Activated CD4-positive, alpha-beta T cell treated with anti-CD3 and anti-CD28 coated beads, Interleukin-2, amount 50 U/mL, for 24 hours (primary cell): ENCODE measurements around the gene DPAGT1.
"Not testable (repeated sequence)": the region's sequence is repeated elsewhere in the genome, so short reads cannot be mapped to it uniquely, and the experiment has no call there.

ENCODE experiments used
- DNase-seq, 2 donors: peaks; one replicate each; pipeline ENCODE4 v3.0.0-alpha.2; 2020; ENCODE audit warnings: low read depth in 1 of 2, low spot score in 1 of 2

DPAGT1 gene

DNA sequence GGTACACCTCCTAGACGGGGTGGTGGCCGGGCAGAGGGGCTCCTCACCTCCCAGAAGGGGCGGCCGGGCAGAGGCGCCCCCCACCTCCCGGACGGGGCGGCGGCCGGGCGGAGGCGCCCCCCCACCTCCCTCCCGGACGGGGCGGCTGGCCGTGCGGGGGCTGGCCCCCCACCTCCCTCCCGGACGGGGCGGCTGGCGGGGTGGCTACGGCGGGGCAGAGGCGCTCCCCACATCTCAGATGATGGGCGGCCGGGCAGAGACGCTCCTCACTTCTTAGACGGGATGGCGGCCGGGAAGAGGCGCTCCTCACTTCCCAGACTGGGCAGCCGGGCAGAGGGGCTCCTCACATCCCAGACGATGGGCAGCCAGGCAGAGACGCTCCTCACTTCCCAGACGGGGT is 42.5 kb downstream of the DPAGT1 start:
- not testable (repeated sequence) for DNase-seq

DNA sequence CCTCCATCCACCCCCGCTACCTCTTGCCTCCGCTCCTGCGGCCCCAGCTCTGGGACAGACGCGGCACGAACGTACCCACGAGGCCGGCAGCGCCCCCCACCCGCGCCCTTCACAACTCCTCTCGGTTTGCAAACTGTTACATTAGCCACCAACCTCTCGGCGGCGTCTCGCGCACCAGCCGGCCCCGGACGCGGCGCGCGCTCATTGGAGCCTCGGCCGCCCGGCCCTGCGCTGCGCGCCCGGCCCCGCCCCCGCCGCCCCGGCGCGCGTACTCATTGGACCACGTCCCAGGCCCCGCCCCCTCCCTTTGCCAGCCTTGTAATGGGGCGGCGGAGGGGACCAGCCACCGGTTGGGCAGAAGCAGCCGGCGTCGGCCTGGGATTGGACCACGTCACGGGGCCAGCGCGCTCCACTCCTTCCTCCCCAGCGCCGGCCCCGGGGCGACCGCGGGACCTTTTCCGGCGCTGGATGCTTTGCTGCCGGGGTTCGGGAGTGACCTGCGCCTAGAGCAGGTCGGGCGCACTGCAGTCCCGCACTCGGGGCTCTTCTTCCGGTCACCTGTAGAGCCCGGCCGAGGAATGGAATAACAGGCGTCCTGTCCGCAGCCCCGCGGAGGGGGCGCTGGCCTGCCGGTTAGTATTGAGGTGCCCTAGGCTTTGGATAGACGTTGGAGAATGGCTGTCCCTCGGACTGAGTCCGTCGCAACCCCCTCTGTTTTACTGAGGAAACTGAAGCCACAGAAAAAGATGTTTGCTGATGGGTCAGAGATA is 44.5 kb downstream of the DPAGT1 start, which contains the start of gene HYOU1:
Gene HYOU1 (minus strand): TSS at position 206 of the 770 bp plus-strand sequence. CDS start 1,045 bp downstream, outside the sequence.
- peak; percentile 97 for DNase-seq

DNA sequence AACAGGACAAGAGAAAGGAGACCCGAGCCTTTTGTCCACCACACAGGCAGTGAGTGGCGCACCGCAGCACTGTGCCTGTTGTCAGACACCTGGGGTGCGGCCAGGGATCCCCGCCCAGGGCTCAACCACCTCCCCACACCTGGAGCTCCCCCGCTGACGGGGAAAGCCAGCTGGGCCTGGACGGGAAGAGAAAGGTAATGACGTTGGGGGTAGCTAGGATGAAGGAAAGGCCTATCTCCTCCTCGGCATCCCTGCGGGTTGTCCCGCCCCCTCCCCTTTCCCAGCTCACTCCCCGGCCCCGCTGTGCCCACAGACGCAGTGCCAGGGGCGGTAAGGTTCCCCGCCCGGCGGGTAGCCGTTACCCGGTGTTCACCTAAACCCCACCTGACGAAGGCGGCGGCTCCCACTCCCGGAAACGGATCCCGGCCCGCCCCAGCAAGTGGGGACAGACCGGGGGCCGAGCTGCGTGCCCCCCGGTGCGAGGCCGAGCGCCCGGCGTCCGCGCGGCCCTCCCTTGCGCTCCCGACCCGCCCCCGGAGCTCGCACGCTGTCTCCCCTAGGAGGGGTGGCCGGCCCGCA is 45.1 kb downstream of the DPAGT1 start:
- DNase-seq: peak in 1 of 2 donors; percentile 20

DNA sequence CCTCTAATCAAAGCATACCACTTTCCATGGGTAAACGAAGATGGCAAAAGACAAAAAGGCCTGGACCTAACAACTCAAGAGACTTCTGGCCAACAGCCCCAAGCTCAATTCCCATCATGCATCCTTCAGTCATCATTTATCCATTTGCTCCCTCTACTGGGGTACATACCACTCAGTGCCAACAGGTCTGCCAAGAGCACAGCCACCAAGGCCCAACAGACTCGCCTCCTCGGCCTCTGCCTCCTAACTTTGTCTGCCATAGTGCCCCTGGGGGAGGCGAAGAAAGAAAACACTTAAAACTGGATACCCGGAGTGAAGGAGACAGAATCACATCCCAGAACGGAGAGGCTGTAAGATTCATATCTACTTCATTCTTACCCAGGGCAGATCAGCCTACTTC is 45.8 kb downstream of the DPAGT1 start:
- DNase-seq: no peak

DNA sequence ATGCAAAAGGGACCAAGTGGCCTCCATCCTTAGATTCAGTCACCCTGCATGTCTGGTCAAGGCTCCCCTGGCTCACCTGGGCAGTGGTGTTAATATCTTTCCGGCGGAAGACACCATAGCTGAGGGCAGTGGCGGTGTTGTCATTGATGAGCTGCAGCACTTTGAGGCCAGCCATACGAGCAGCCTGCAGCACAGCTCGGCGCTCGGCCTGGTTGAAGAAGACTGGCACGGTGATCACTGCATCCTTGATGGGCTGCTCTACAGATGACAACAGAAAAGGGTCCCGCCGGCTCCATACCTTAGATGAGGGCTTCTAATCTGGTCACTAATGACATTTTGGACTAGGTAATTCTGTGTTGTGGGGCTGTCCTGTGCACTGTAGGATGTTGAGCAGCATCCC is 47.2 kb downstream of the DPAGT1 start:
- no peak for DNase-seq

DNA sequence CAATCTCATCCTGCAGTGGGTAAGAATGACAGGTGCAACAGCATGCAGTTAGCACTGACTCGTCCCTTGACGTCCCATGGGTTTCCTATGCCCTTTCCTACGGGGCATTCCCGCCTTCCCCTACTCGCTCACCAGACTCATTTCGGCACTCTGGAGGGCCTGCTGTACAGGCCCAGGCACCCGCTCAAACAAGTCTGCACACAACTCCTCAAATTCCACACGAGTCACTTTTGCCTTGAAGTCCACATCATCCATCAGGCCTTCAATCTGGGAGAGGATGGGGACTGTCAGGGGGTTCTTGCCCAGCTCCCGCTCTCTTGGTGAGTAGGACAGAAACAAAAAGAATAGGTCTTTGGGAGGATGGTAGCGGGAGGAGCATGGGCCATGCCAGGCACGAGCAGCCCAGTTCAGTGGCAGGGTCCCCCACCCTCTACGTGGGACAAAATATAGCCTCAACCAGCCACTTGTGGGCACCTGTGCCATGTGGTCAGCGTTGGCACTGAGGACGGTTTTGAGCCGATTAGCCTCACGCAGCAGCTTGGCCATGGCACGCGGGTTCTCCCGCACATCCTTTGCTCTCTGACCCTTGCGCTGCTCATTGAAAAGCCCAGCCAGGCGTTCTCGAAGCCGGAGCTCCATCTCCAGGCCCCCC is 49.4 kb downstream of the DPAGT1 start:
- DNase-seq: no peak

DNA sequence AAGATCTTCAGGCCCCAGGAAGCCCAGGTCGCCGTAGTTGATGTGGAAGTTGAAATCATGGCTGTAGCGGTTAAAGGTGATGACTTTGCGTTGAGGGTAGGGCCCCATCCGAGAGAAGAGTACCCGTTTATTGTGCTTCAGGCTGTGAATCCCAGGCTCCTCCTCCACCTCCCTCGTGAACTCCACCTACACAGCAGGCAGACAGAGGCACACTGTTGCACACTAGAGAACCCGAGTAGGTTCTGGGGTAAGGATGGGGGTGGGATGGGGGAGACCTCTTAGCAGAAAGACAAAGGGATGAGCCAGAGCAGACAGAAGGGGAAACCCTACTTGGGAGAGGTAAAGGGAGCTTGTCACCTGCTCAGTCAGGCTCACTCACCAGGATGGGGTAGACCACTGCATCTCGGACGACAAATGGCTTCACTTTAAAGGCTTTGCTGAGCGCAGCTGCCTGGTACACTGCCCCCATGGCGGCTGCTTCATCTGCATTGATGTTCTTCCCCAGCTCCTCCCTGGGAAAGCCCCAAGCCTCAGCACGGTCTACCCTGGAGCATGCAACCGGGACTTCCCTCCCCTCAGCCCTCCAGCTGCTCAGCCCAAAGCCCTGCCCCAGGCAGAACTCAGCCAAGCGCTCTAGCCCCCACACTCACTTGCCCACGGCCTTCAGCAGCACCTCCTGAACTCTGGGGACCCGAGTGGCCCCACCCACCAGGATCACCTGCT is 50.1 kb downstream of the DPAGT1 start:
- DNase-seq: no peak

DNA sequence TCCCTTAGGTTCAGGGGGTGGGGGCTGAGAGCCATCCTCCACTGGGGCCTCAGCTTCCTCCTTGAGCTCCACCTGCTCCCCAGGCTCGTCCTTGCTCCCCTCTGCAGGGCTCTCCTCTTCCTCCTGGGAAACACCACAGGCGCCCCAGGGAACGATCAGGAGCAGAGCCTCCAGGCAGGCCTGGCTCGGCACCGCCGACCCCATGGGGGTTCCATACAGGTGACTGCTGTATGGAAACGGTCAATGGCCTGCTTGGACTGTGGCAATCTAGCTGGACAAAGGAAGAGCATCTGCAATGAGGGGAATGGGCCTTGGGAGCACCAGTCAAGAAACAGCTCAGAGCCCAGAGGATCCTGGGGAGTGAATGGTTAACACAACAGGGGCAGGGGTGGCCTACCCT is 52.6 kb downstream of the DPAGT1 start:
- no peak for DNase-seq

DNA sequence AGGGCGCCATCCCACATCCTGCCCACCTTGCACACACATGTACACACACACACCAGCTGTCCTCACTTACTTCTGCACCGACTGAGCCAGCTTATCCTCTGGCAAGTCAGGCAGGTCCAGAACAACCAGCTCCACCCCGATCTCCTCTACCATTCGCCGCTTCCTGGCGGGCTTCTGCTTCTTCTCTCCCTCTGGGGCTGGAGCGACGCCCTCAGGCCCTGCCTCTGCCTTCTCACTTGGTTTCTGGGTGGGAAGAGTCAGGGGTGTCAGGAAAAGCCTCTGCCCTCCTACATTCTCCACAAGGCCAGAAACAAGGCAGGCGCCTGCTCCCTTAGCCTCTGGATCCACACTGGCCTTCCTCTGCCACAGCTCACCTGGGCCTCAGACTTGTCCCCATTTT is 53.0 kb downstream of the DPAGT1 start:
- no peak for DNase-seq

DNA sequence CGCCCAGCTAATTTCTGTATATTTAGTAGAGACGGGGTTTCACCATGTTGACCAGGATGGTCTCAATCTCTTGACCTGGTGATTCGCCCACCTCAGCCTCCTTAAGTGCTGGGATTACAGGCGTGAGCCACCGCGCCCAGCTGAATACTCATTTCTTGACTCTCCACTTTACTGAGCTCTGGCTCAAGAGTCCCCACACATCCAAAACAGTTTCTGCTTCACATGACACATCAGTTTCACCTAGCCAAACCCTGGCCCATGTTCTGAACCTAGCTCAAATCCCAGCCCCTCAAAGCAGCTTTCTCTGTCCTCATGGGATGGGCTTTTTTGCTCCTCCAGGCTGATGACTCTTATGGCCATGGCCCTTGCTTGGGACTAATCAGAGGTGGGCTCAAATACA is 54.4 kb downstream of the DPAGT1 start:
- no peak for DNase-seq
